Activated naive CD4-positive, alpha-beta T cell treated with anti-CD3 and anti-CD28 coated beads for 36 hours (primary cell): Measurements from ENCODE around the gene NGEF. TPM values are rescaled to one million over a fixed set of nuclear protein-coding genes. Genes with fewer than 3 reads are reported as not detected.

Experiments used
- CTCF ChIA-PET: fragments of 350-600 bp; sonication (Branson Sonifier 250); formaldehyde crosslinking; loops from one replicate; lab custom pipeline; 2021; ENCODE audit warnings: antibody characterized with exemption; lab: Charles Lee
- DNase-seq: peaks from one replicate; pipeline ENCODE4 v3.0.0-alpha.2; 2020
- H3K27ac Mint-ChIP-seq: one replicate; pipeline ENCODE4 v1.8.0; 2021; ENCODE audit warnings: mild to moderate bottlenecking, mixed read lengths
- H3K27me3 Mint-ChIP-seq: one replicate; pipeline ENCODE4 v1.8.0; 2021; ENCODE audit warnings: low read depth, mixed read lengths
- H3K36me3 Mint-ChIP-seq: one replicate; pipeline ENCODE4 v1.8.0; 2021; ENCODE audit warnings: low read depth, mixed read lengths
- H3K4me1 Mint-ChIP-seq: one replicate; pipeline ENCODE4 v1.8.0; 2021; ENCODE audit warnings: low read depth, mixed read lengths
- H3K4me3 Mint-ChIP-seq: one replicate; pipeline ENCODE4 v1.8.0; 2021; ENCODE audit warnings: mild to moderate bottlenecking, moderate library complexity, mixed read lengths
- H3K9me3 Mint-ChIP-seq: one replicate; pipeline ENCODE4 v1.8.0; 2021; ENCODE audit warnings: mixed read lengths
- intact Hi-C: fragments of 100-400 bp; cut with micrococcal nuclease; formaldehyde crosslinking; loops from one replicate; pipeline ENCODE4 v1.15.1; 2023
- total RNA-seq, 2 experiments: library from RNA; stranded (reverse); gene quantifications; one replicate each; pipeline ENCODE4 v1.2.3, GENCODE V29; 2021

Gene NGEF
- total RNA-seq, 2 experiments from 2014 or later: 0.12 TPM; not detected in 1

DNA sequence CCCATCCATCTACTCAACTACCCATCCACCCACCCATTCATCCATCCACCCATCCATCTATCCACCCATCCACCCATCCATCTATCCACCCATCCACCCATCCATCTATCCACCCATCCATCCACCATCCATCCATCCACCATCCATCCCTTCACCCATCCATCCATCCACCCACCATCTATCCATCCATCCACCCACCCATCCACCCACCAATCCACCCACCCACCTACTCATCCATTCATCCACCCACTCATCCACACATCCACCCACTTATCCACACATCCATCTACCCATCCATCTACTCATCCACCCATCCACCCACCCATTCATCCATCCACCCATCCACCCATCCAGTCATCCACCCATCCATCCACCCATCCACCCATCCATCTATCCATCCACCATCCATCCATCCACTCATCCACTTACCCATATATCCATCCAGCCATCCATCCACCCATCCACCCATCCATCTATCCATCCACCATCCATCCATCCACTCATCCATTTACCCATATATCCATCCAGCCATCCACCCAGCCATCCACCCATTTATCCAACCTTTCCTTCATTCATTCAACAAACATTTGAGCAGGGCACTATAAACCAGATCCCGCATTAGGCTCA is 2.1 kb upstream of the NGEF start:
- Mint-ChIP-seq H3K27ac (no peak overlapping the region), H3K4me3 (no peak overlapping the region), H3K9me3 (no peaks in the 10 kb centered on the region), H3K27me3 (no peaks in the 10 kb centered on the region), H3K4me1 (no peaks in the 10 kb centered on the region), H3K36me3 (no peaks in the 10 kb centered on the region)
- intact Hi-C loops: no loop called here
- DNase-seq: no peak
- CTCF ChIA-PET: no interaction called here

DNA sequence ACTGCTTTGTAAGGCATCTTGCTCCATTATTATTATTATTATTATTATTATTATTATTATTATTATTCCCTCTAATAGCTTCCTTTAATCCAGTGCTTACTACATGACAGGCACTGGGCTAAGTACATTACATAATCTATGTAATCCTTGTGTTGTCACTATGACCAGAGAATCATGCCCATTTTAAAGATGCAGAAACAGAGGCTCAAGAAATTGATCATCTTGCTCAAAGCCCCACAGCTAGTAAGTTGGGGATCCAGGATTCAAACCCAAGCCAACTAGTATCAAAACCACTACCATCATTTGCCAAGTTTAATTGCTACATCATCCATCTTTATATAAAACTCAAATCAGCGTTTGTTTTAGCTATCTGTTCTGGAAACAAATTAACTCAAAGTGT is 594 bp upstream of the NGEF start:
- Mint-ChIP-seq H3K9me3 (no peaks in the 10 kb centered on the region), H3K36me3 (no peaks in the 10 kb centered on the region), H3K4me3 (no peak overlapping the region), H3K27ac (no peak overlapping the region), H3K4me1 (no peaks in the 10 kb centered on the region), H3K27me3 (no peaks in the 10 kb centered on the region)
- no peak for DNase-seq
- CTCF ChIA-PET: interaction anchor here (0.7 to 1.1 kb wide), 2 partner anchors 40 to 570 kb away, joined by 3 read pairs; no protein-coding TSS in a partner anchor
- intact Hi-C loops: no loop called here

DNA sequence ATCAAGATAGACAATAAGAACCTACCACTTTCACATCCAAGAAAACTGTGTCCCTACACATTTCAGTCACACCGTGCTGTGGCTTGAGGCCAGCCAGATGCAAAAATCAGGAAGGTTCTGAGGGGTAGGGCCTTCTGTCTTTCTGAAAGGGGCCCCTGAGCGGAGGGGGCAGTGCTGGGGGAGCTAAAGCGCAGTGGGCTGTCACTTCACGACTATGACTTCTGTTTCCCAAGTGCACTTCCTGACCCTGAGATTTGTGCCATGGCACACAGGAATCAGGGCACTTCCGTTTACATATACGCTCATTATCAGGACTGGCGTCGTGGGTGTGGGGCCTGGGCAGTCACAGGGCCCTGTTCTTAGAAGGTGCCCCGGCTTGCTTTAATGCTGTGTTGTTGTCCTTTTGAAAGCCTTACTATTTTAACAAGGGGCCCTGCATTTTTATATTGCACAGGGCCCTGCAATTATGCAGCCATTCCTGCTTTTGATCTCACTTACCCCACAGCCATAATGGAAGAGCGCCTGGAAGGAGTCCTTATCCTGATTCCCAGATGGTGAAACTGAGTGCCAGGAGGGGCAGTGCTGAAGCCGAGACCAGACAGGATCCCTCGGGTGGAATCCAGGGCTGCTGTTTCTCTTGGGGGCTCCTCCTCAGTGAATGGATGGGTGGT is 620 bp downstream of the NGEF start:
- DNase-seq: no peak
- Mint-ChIP-seq H3K4me3 (no peak overlapping the region), H3K27me3 (no peaks in the 10 kb centered on the region), H3K9me3 (no peaks in the 10 kb centered on the region), H3K4me1 (no peaks in the 10 kb centered on the region), H3K27ac (no peak overlapping the region), H3K36me3 (no peaks in the 10 kb centered on the region)
- intact Hi-C loops: no loop called here
- CTCF ChIA-PET: interaction anchor here (1.5 kb wide), 1 partner anchor 41 kb away, joined by 6 read pairs; no protein-coding TSS in a partner anchor

DNA sequence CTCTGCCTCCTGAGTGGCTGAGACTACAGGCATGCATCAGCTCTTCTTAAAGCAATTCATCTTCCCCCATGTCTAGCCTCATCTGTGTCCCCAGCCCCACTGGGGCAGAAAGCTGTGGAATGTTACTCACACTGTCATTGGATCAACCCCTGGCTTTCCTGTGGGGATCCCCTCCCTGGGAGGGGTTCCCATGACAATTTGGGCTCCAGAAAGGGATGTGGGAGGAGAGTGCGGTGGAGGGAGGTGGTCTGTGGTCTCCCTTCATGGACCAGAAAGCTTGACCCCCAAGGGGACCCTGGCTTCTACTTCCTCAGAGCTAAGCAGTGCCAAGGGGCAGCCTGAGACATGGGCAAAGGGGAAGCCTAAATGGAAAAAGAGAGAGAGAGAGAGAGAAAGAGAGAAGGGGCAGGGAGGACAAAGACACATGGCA is 1.3 kb downstream of the NGEF start:
- intact Hi-C loops: no loop called here
- H3K36me3 Mint-ChIP-seq: no peaks in the 10 kb centered on the region
- H3K4me1 Mint-ChIP-seq: no peaks in the 10 kb centered on the region
- no peak overlapping the region for H3K27ac Mint-ChIP-seq
- H3K4me3 Mint-ChIP-seq: no peak overlapping the region
- H3K27me3 Mint-ChIP-seq: no peaks in the 10 kb centered on the region
- no peak for DNase-seq
- H3K9me3 Mint-ChIP-seq: no peaks in the 10 kb centered on the region
- CTCF ChIA-PET: interaction anchor here (1.5 kb wide), 1 partner anchor 41 kb away, joined by 6 read pairs; no protein-coding TSS in a partner anchor

DNA sequence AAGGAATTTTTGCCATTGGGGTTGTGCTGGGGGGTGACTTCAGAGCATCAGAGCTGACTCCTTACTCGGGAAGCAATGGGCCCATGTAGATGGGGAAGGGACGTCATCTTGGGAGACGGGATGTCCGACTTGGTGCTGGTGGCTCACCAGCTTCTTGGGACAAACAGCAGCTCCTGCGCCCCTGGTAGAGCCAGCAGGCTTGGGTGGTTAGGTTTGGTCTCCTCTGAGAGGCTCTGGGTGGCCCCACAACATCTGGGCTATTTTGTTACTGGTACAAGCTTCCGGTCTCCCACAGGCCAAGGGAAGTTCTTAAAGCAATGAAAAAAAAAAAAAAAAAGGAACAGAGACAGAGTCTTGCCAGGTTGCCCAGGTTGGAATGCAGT is 1.8 kb downstream of the NGEF start:
- Mint-ChIP-seq H3K27me3 (no peaks in the 10 kb centered on the region), H3K27ac (no peak overlapping the region), H3K4me1 (no peaks in the 10 kb centered on the region), H3K36me3 (no peaks in the 10 kb centered on the region), H3K9me3 (no peaks in the 10 kb centered on the region), H3K4me3 (no peak overlapping the region)
- intact Hi-C loops: no loop called here
- CTCF ChIA-PET: interaction anchor here (1.5 kb wide), 1 partner anchor 42 kb away, joined by 6 read pairs; no protein-coding TSS in a partner anchor
- DNase-seq: no peak

DNA sequence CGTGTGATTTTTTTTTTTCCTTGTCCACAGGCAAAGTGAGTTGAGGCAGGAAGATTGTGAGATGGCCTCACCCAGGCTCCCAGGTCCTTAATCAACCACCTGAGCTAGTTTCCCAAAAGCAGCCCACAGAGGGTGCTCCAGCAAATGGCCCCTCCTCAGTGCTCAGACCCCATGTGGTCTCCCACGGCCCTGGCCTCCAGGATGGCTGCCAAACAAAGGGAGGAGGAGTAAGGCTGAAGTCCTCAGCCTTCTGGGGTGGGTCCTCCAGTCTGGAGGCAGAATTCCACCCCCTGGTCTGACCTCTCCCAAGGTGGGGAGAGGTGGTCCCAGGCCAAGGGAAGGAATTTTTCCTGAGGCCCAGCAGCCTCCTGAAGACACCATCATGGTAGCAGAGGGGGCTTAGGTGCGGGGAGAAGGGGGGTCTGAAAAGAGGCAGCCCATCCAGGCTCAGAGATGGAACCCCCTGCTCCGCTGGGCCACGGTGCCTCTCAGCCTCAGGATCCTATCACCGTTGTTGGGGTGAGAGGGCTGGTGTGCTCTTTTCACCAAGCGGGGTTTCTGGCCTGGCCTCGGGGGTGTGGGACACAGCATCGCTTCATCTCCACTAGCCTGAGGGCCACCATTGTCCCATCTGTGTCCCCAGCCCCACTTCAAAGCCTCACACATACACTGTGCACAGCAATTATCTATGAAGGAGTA is 2.3 kb downstream of the NGEF start:
- DNase-seq: no peak
- H3K27ac Mint-ChIP-seq: no peak overlapping the region
- CTCF ChIA-PET: no interaction called here
- H3K9me3 Mint-ChIP-seq: no peaks in the 10 kb centered on the region
- H3K4me1 Mint-ChIP-seq: no peaks in the 10 kb centered on the region
- intact Hi-C loops: no loop called here
- no peaks in the 10 kb centered on the region for H3K36me3 Mint-ChIP-seq
- H3K27me3 Mint-ChIP-seq: no peaks in the 10 kb centered on the region
- no peak overlapping the region for H3K4me3 Mint-ChIP-seq

DNA sequence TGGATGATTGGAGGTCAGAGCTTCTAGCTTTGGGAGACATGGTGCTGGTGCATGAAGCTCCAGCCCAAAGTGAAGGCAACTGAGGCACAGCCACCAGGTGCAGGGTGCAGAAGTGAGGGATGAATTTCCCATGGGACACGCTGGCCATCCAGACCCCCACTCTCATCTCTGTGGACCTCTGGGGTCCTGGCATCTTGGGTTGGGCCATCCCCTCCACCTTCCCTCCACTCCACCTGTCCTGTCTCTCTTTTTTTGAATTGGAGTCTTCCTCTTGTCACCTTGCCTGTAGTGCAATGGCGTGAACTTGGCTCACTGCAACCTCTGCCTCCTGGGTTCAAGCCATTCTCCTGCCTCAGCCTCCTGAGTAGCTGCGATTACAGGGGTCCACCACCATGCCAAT is 3.4 kb downstream of the NGEF start:
- DNase-seq: no peak
- Mint-ChIP-seq H3K36me3 (no peaks in the 10 kb centered on the region), H3K27ac (no peak overlapping the region)

DNA sequence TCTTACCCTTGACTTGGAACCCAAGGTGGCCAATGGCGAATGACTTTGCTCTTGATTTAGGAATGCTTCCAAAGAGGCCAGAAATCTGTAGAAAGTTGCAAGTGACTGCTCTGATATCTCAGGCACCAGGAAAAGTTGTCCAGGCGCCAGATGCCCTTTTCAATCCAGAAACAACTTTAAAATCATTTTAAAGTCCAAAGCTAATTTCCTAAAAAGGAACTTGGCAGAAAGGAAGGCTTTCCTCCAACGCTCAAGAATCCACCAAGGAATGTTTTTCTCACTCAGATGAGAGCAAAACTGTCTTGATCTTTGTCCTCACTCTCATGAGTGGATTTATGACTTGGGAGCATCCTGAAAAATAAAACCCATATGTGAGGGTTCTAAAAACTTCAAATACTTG is 5.3 kb downstream of the NGEF start:
- CTCF ChIA-PET: interaction anchor here (0.6 to 1.0 kb wide), 3 partner anchors 166 to 946 kb away, joined by 3 to 5 read pairs (median 3); no protein-coding TSS in a partner anchor
- H3K4me3 Mint-ChIP-seq: no peak overlapping the region
- no peaks in the 10 kb centered on the region for H3K36me3 Mint-ChIP-seq

More for the DNA sequence above, 3.4 kb downstream of the NGEF start:
- Mint-ChIP-seq H3K9me3 (no peaks in the 10 kb centered on the region), H3K4me3 (no peak overlapping the region), H3K27me3 (no peaks in the 10 kb centered on the region), H3K4me1 (no peaks in the 10 kb centered on the region)
- intact Hi-C loops: no loop called here
- CTCF ChIA-PET: interaction anchor here (0.7 kb wide), 1 partner anchor 268 kb away, joined by 3 read pairs; no protein-coding TSS in a partner anchor

DNA sequence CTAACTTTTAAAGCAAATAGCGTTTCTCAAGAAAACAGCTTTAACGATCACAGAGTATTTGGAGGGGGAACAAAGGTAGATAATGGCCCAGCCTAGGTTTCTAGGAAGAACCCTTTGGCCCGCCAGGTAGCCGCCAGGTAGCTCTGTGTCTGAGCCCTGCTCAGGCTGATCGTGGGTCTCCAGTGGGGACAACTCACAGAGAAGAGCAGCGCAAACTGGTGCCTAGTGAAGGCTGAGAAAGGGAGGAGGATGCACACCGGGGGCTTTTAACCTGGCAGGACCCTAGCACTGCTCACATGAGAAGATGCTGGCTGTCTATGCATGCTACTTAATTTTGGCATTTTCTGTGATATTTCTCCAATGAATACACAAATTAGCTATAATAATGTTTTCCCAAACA is 5.8 kb downstream of the NGEF start:
- intact Hi-C loops: no loop called here
- no peaks in the 10 kb centered on the region for H3K4me1 Mint-ChIP-seq
- no peak overlapping the region for H3K4me3 Mint-ChIP-seq
- no peaks in the 10 kb centered on the region for H3K9me3 Mint-ChIP-seq
- no peaks in the 10 kb centered on the region for H3K27me3 Mint-ChIP-seq
- H3K27ac Mint-ChIP-seq: no peak overlapping the region
- no peaks in the 10 kb centered on the region for H3K36me3 Mint-ChIP-seq
- CTCF ChIA-PET: interaction anchor here (0.6 to 1.0 kb wide), 3 partner anchors 166 to 947 kb away, joined by 3 to 5 read pairs (median 3); no protein-coding TSS in a partner anchor
- DNase-seq: no peak

More for the DNA sequence above, 5.3 kb downstream of the NGEF start:
- Mint-ChIP-seq H3K9me3 (no peaks in the 10 kb centered on the region), H3K27me3 (no peaks in the 10 kb centered on the region), H3K27ac (no peak overlapping the region), H3K4me1 (no peaks in the 10 kb centered on the region)
- intact Hi-C loops: no loop called here
- no peak for DNase-seq

DNA sequence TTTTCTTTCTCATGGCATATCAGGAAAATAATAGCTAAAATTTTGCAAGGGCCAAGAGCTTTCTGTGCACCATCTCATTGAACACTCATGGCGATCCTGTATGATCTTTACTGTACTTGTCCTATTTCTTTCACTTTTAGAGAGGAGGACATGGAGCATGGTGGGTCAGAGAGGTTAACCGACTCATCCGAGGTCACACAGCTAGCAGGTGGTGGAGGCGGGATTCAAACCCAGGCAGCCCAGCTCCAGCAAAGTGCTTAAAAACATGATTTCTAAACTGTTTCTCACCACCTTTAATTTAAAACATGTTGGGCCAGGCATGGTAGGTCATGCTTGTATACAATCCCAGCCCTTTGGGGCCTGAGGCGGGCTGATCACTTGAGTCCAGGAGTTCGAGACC is 6.4 kb downstream of the NGEF start:
- no peaks in the 10 kb centered on the region for H3K27me3 Mint-ChIP-seq
- no peaks in the 10 kb centered on the region for H3K36me3 Mint-ChIP-seq
- CTCF ChIA-PET: no interaction called here
- no peak overlapping the region for H3K4me3 Mint-ChIP-seq
- intact Hi-C loops: no loop called here
- H3K4me1 Mint-ChIP-seq: no peaks in the 10 kb centered on the region
- no peaks in the 10 kb centered on the region for H3K9me3 Mint-ChIP-seq
- H3K27ac Mint-ChIP-seq: no peak overlapping the region
- DNase-seq: no peak

DNA sequence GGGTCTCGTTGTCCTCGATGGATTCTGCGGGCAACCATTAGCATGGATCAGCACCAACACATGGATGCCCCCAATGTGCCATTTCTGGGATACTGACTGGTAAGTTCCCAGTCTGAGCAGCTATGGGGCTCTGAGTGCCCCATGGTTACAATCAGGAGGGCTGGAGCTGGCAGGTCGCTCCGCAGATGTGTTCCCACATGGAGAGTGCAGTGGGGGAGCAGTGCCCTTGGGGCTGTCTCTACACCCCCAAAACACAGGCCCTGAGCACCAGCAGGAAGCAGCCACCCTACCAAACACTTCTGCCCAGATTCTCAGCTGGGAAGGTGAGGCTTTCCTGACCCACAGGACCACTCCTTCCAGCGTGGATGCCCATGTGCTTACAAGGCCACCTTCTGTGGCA is 8.0 kb downstream of the NGEF start:
- no peaks in the 10 kb centered on the region for H3K36me3 Mint-ChIP-seq
- no peak for DNase-seq
- no peaks in the 10 kb centered on the region for H3K27me3 Mint-ChIP-seq
- intact Hi-C loops: no loop called here
- H3K4me1 Mint-ChIP-seq: no peaks in the 10 kb centered on the region
- CTCF ChIA-PET: no interaction called here
- no peaks in the 10 kb centered on the region for H3K9me3 Mint-ChIP-seq
- no peak overlapping the region for H3K4me3 Mint-ChIP-seq
- no peak overlapping the region for H3K27ac Mint-ChIP-seq
